Fibroblast of skin of right biceps (primary cell): ENCODE results near the gene ZMIZ1.
A peak's percentile ranks its signal among the peaks of the same experiment; 100 is the strongest.

Experiments
- DNase-seq: peaks from one replicate; pipeline ENCODE4 v3.0.0-alpha.2; 2013

ZMIZ1 gene

GRCh38 chr10:79219322-79219957, 150.7 kb downstream of the ZMIZ1 start:
- no peak for DNase-seq

DNA sequence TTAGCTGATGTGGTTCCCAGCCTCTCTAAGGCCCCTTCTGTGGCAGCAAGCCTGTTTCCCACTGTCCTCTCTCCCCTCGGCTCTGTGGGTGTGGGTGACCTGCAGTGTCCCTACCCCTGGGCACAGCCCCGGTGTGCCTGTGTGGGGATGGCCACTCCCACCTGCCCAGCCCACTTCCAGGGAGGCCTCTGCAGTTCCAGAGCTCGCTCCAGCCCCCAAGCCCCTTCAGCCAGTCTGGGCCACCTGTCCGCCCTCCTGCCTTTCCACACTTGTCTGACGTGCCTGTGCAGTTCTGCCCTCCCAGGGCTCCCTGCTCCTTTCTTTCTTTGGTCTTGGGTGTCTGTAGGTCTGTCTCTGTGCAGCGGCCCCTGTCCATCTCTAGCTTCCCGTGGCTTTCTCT, 151.5 kb downstream of the ZMIZ1 start:
- DNase-seq: no peak

GRCh38 chr10:79221110-79222051, 152.6 kb downstream of the ZMIZ1 start:
- DNase-seq: peak; percentile 95

DNA sequence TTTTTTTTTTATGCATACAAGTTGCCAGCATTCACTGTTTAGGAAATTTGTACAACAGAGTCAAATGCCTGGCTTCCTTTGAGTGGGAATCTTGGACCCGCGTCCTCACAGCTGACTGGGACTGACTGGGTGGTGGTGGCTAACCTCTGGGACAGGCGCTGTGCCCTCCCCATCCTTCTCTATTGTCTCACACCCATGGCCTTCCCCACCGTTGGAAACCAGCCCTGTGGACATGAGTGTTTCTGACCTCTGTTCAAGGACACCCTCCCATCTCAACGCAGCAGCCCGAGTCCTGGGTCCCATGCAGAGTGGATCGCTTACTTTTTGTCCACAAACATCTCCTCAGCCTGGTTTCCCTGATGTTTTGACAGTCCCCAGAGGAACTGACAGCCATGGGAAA, 153.4 kb downstream of the ZMIZ1 start:
- DNase-seq: no peak

GRCh38 chr10:79223091-79224048, 154.6 kb downstream of the ZMIZ1 start:
- peak; percentile 30 for DNase-seq

- DNase-seq: no peak
These were observed 155.6 kb downstream of the ZMIZ1 start for GRCh38 chr10:79224263-79224949.

DNA sequence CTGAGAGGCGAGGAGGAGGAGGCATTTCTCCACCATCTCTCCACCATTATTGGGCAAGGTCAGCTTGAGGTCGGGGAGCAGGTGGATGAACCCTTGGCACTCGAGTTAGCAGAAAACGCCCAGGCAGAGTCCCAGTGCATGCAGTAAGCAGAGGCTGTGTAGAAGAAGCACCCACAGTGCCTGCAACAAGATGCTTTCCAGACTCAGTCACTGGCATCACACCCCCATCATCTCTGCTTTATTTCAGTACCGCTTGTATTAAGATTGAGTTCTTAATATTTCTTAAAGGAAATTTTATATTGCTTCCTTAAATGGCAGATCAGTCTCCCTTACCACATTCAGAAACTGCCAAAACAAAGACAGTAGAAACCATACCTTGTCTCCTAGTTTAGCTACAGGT, 156.2 kb downstream of the ZMIZ1 start:
- no peak for DNase-seq

- no peak for DNase-seq
These were observed 157.9 kb downstream of the ZMIZ1 start for GRCh38 chr10:79226391-79227245.

DNA sequence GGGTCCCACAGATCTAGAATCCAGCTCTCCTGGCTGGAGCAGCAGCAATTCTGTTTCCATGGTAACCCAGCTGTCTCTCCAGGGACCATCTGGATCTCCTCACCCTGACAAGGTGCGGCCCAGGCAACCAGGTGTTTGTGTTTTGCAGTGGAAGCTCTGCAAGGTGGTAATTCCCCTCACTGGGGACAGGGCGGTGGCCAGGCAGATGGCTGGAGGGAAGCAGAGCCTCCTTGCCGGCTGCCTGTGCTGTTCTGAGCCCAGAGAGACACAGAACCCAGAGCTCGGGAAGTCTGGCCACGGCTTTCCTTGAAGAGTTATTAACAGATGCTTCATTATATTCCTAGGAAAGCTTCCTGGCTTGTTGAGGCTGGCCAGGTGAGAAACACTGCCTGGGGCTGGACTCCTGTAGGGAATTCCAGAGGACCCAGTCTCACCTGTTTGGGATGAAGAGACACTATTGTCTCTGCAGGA, 160.3 kb downstream of the ZMIZ1 start:
- no peak for DNase-seq

DNA sequence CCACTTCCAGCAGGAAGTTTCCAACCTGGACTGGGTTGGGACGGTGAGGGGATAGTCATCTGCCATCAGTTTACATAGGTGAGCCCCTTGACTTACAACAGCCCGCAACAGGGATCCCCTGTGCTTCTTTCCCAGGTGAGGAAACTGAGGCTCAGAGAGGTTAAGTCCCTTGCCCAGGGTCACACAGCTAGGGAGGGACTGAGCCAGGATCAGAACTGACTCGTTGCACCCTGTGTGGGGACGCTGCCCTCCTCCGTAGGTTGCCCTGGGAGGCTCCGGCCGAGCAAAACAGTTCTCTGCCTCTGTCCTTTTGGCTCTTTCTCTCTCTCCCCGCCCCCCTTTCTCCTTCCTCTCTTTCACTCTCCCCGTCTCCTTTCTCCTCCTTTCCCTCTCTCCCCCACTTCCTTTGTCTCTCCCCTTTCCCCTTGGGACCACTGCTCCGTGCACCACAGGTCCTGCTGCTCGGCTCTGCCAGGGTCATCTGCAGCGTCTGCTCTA, 161.1 kb downstream of the ZMIZ1 start:
- DNase-seq: no peak

DNA sequence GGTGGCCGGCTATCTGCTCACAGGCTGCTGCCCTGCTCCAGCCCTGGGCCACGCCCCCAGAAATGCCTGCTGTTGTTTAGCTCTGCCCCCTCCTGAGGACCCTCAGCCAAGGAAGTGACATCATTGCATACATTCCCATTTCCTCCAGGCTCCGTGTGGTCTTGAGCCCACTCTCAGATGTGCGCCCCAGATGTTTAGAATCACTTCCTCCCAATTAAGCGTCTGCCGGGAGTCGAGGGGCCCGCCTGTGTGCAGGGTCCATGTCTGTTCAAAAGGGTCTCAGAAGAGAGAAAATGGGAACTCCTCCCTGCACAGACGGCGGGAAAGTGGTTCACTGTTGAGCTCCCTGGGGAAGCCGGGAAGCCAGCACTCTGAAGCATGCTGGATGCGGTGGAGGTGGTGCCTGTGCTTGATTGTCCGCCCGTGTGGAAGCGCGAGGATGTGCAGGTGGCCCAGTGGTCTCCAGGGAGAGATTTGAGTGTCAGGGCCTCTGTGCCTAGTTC, 161.6 kb downstream of the ZMIZ1 start:
- peak; percentile 58 for DNase-seq

DNA sequence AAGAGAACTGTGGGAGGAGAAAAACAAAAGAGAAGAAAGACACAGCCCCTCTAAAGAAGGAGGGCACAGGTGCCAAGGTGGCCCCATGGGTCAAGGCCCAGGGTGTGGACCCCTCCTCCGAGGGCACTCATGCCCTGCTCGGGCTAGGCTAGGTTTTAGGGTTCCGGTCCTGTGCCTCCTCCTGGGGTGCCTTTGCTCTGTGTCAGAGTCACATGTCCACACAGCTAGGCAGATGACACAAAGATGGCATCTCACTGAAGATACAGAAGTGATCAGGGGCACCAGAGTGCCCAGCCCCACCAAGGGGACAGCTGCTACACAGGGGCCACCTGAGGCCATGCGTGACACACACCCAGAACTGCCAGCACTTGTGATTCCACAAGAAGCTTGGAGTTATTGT, 162.1 kb downstream of the ZMIZ1 start:
- no peak for DNase-seq

DNA sequence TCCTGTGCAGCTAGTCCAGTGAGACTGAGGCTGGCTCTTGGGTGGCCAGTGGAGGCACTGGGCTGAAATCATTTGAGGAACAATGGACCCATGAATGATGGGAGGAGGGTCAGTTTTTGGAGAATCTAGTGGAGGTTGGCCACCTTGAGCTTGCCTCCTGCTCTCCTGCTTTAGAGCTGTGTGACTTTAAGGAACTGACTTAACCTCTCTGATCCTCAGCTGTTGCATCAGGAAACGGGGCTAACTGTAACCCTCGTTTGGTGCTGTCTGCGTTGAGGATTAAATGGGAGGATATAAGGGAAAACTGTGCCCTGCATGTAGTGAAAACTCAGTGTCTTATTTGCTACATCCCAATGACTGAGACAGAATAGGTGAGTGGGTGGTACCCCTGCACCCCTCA, 163.1 kb downstream of the ZMIZ1 start:
- DNase-seq: no peak

DNA sequence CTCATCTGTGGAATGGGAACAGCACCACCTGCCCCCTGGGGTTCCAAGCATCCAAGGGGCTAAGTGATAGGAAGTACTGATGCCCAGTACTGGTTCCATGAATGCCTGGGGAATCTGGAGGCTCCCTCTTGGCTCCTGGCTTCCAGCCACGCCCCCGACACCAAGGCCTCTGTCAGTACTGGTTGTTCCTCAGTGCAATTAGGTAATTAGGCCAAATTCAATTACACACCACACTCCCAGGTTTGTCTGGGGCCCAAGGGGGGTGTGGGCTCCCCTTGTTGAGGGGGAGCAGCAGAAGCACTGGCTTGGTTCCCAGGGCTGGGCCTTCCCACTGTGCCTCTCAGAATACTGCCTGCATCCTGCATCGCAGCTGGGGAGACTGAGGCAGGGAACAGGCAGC, 164.1 kb downstream of the ZMIZ1 start:
- no peak for DNase-seq

- peak; percentile 26 for DNase-seq
These were observed 165.9 kb downstream of the ZMIZ1 start for GRCh38 chr10:79234391-79235315.

- no peak for DNase-seq
These were observed 167.1 kb downstream of the ZMIZ1 start for GRCh38 chr10:79235765-79236432.

- no peak for DNase-seq
These were observed 167.6 kb downstream of the ZMIZ1 start for GRCh38 chr10:79236433-79236765.

- DNase-seq: no peak
These were observed 168.8 kb downstream of the ZMIZ1 start for GRCh38 chr10:79237454-79238157.

DNA sequence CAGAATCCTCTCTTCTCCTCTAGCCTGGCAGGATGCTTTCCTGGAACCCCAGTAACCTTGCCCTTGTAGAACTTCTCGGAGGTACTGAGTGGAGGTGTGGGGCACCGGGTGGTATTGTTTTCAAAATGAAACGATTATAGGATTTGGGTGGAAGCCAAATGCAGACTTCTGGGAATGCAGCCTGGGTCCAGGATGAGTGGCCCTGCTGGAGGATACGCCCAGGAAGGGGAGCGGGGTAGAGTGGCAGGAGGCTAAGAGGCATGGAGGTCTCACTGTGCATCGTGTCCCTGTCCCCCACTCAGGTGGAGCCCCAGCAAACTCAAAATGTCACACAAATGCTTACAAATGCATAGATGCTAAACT, 169.4 kb downstream of the ZMIZ1 start:
- DNase-seq: no peak
